NCI-H1417 treated with DMSO at 0.1 percent for 48 hours (cell line): ENCODE measurements around the gene TBC1D2.
"Not testable (repeated sequence)": the region's sequence is repeated elsewhere in the genome, so short reads cannot be mapped to it uniquely, and the experiment has no call there.

Experiments
- DNase-seq: peaks from one replicate; lab custom pipeline; 2025; lab: John Stamatoyannopoulos, UW

TBC1D2 gene

DNA sequence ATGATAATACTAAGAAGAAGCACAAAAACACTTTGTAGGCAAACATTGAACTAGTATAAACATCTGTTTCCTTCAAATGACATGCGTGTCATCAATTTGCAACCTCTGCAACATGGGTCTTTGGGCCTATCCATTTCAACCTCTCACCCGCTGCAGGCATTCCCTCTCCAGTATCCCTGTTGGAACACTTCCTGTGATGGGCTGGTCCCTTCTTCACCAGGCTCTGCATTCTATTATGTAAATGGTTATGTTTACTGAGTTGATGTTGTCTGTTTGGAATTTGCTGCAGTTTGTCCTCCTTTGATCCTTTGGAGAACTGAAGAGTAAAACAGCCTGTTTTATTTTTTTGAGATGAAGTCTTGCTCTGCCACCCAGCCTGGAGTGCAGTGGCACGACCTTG is 16.6 kb upstream of the TBC1D2 start:
- no peak for DNase-seq

- no peak for DNase-seq
These were observed 16.0 kb upstream of the TBC1D2 start for GRCh38 chr9:98271479-98271878.

DNA sequence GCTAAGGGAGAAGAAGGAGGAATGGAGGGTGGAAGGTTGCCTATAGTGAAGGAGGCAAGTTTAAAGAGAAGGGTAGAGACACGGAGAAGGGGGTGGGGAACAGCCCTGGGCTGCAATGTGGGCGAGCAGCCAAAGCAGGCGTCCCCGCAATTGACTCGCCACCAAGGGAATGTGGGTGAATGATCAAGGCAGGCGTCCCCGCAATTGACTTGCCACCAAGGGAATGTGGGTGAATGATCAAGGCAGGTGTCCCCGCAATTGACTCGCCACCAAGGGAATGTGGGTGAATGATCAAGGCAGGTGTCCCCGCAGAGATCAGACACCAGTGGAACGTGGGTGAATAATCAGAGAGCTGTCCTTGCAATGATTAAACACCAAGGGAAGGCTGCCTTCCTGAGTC is 14.8 kb upstream of the TBC1D2 start:
- not testable (repeated sequence) for DNase-seq

- DNase-seq, result not testable (repeated sequence)
These were observed 14.2 kb upstream of the TBC1D2 start for GRCh38 chr9:98269652-98270051.

GRCh38 chr9:98267556-98267955 is 12.1 kb upstream of the TBC1D2 start:
- DNase-seq, result not testable (repeated sequence)

GRCh38 chr9:98264516-98264915 is 9.1 kb upstream of the TBC1D2 start:
- no peak for DNase-seq

- peak; percentile 64 for DNase-seq
These were observed 8.3 kb upstream of the TBC1D2 start for GRCh38 chr9:98263482-98264357.

- DNase-seq, result no peak
These were observed 7.6 kb upstream of the TBC1D2 start for GRCh38 chr9:98263080-98263479.

DNA sequence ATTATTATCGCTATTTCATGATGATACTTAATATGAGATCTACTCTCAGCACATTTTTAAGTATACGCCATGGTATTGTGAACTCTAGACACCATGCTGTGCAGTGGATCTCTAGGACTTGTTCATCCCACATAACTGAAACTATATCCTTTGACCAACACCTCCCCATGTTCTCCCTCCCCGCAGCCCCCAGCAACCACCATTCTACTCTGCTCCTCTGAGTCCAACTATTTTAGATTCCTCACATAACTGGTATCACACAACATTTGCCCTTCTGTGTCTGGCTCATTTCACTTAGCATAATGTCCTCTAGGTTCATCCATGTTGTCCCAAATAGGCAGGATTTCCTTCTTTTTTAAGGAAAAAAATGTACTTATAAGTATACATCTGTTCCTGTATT is 6.6 kb upstream of the TBC1D2 start:
- DNase-seq, result no peak

- DNase-seq, result no peak
These were observed 5.2 kb upstream of the TBC1D2 start for GRCh38 chr9:98260635-98261034.

DNA sequence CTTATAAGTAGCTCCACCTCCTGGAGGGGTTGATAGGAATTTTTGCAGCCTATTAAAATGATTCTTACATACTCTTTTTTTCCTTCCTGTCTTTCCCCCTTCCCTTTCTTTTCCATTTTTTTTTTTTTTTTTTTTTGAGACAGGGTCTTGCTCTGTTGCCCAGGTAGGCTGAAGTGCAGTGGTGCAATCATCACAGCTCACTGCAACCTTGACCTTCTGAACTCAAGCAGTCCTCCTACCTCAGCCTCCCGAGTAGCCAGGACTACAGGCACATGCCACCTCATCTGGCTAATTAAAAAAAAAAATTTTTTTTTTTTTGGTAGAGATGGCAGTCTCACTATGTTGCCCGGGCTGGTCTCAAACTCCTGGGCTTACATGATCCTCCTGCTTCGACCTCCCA is 4.3 kb upstream of the TBC1D2 start:
- no peak for DNase-seq

GRCh38 chr9:98256756-98257155 is 1.3 kb upstream of the TBC1D2 start:
- DNase-seq, result no peak

DNA sequence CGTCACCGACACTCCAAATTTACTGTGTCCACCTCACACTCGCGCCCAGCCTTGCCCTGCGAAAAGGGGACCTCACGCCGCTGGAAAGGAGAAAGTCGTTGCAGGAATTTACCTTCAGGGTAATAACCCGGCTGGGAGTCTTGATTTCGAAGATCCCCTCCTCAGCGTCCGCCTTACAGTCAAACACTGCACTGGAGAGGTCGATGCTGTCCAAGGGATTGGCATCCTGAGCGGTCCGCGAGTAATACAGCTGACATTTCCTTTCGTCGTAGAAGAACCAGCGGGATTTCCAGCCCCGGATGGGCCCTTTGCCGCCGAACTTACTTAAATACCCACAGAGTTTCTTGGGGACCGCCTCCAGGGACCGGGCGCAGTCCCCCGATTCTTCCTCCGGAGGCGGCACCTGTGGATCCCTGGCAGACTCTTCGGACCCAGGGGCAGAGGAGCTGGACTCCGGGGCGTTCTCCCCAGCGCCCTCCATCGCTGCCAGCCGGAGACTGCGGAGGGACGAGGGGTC is 330 bp downstream of the TBC1D2 start:
- no peak for DNase-seq

DNA sequence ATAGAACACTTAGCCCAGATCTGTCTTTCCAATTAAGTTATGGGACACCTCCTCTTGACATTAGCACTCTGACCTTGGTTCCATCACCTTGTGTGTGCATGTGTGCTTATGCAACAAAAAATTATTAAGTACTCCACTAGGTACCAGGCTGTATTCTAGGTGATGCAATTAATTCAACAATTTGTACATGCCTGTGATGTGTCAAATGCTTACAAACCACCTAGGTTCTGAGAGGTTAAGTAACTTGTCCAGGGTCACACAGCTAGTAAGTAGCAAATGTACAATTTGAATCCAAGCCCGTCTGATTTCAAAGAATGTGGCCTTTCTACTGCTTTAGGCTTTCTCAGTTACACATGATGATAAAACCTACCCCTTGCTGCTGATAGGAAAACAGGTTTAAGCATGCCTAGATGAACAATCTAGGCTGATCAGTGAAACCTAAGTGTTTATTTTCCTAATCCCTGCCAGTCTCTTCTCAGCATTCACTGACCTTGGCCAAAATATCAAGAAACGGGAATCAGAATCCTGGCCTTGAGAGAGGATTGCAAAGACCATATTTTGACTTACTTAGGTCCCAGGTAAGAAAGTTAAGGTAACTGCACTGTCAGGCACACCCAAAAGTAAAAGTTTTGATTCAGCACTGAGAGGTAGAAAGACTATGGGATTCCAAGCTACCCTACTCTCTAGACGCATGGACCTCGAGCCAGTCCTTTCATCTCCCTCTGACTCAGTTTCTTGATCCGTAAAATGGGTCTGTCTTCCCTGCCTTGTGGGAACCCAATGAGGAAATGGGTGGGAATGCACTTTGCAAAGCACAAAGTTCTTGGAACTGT is 1.0 kb downstream of the TBC1D2 start:
- no peak for DNase-seq

DNA sequence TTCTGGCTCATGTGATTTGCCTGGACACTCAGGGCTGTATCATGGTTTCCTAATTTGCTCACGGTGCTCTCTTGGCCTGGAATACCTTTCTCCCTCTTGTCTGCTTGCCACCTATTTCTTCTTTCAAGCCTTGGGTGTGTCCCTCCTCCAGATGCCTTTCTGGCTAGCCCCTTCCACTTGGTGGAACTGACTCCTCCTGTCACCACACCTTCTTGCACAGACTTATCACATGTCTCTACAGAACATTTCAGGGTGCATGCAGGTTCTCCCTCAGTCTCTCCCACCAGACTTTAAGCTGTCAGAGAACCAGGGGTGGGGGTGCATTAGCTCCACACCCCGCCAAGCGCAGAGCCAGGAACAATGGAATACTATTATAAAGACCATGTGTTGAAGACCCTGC is 1.9 kb downstream of the TBC1D2 start:
- DNase-seq, result no peak

DNA sequence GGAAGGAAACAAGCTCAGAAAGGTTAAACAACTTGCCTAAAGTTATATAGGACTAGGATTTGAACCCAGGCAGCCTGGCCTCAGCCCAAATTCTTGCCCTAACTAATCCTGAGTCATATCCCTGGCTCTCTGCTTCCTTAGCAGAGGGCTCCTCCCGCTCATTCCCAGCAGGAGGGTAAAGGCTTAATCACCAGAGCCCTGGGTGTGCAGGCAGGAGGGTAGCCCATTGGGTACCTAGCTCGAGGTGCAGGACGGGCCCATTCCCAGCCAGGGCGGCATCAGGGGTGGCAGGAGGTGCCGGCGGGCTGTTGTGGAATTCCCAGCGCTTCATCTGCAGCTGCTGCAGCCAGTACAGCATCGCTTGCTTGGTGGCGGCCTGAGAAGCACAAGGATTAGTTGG is 3.9 kb downstream of the TBC1D2 start:
- DNase-seq, result no peak

DNA sequence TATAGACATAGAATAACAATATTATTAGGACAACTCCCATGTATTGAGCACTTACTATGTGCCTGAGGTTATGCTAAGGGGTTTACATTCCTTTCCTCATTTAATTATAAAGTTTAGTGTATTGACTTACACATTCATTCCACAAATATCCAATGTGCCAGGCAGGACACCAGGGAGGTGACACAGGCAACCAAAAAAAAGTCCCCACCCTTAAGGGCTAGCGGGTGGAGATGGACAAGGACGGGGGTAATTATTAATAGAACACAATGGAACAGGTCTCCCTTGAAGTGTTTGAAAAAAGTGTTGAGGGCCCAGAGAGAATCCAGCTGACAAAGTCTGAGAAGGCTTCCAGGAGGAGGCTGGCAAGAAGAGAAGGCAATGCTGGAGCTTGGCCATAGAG is 5.7 kb downstream of the TBC1D2 start:
- DNase-seq, result no peak

GRCh38 chr9:98248737-98249474 is 6.5 kb downstream of the TBC1D2 start:
- no peak for DNase-seq

GRCh38 chr9:98247831-98248657 is 7.4 kb downstream of the TBC1D2 start:
- DNase-seq, result no peak

- no peak for DNase-seq
These were observed 13.0 kb downstream of the TBC1D2 start for GRCh38 chr9:98242426-98242825.
